ENCODE measurements around the gene AFAP1L1.

AFAP1L1 gene

DNA sequence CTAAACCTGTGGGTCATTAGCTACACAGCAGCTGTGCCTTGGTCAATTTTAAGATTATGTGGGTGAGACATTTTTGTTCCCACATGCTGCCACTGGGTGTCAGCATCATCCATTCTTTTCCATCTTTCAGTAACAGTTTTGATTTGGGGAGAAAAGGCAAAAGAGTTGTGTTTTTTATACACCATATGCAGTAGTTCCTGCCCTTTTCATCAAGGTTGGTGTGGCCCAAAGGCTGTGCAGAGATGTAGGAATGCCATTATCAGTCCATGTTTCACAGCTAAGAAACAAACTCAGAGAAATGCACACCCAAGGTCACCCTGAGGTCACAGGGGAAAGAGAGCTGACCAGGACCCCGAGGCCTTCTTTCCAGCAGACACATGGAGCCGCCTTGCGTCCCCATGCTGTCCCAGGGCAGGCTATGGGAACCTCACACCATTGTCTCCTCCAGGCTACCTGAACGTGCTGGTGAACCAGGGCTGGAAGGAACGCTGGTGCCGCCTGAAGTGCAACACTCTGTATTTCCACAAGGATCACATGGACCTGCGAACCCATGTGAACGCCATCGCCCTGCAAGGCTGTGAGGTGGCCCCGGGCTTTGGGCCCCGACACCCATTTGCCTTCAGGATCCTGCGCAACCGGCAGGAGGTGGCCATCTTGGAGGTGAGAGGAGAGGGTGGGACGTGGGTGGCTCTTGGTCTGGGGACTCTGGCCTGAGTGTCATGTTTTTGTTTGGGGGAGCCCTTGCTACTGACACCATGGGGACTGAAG lies 45.8 kb downstream of the AFAP1L1 start (continued):
- TF ChIP-seq, protein P1, sequence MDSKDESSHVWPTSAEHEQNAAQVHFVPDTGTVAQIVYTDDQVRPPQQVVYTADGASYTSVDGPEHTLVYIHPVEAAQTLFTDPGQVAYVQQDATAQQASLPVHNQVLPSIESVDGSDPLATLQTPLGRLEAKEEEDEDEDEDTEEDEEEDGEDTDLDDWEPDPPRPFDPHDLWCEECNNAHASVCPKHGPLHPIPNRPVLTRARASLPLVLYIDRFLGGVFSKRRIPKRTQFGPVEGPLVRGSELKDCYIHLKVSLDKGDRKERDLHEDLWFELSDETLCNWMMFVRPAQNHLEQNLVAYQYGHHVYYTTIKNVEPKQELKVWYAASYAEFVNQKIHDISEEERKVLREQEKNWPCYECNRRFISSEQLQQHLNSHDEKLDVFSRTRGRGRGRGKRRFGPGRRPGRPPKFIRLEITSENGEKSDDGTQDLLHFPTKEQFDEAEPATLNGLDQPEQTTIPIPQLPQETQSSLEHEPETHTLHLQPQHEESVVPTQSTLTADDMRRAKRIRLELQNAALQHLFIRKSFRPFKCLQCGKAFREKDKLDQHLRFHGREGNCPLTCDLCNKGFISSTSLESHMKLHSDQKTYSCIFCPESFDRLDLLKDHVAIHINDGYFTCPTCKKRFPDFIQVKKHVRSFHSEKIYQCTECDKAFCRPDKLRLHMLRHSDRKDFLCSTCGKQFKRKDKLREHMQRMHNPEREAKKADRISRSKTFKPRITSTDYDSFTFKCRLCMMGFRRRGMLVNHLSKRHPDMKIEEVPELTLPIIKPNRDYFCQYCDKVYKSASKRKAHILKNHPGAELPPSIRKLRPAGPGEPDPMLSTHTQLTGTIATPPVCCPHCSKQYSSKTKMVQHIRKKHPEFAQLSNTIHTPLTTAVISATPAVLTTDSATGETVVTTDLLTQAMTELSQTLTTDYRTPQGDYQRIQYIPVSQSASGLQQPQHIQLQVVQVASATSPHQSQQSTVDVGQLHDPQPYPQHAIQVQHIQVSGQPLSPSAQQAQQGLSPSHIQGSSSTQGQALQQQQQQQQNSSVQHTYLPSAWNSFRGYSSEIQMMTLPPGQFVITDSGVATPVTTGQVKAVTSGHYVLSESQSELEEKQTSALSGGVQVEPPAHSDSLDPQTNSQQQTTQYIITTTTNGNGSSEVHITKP (tag by site-specific recombination; IDR thresholded peaks at IDR 0.05), result 0 out of 2 replicates have a peak, but pooled peaks have one; percentile 24
- TF ChIP-seq ZNF654 (tag by site-specific recombination; IDR thresholded peaks at IDR 0.05; ENCODE audit: low read depth), result peak; percentile 81
- no peak for TF ChIP-seq ZBTB7A (tag by site-specific recombination; IDR thresholded peaks at IDR 0.05; ENCODE audit: low read depth)
- no peak for TF ChIP-seq IKZF3 (tag by site-specific recombination; IDR thresholded peaks at IDR 0.05)
- TF ChIP-seq ZNF10 (tag by site-specific recombination; IDR thresholded peaks at IDR 0.05), result no peak

DNA sequence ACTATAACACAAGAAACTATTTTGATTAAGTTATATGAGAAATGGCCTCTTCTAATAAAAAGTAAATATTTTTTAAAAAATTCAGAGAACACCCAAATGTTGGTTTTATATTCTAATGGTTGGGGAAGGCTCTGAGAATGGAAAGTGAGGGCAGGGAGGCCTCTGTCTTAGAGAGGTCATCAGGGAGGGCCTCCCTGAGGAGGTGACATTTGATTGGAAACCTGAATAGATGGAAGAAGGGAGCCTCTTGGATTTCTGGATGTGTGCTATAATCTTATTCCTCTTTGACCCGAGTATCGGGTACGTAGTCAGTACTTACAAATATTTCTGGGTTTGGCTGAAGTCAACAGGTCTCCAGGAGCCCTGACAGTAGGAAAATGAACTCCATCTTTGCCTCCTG lies 47.5 kb downstream of the AFAP1L1 start:
- no peak overlapping the region for H3K4me3 ChIP-seq (ENCODE audit: low read depth, low read length)
- ChIA-PET CTCF (interaction anchor here (1.1 to 6.0 kb wide), 5 partner anchors 48 to 116 kb away, joined by 4 to 61 read pairs (median 24); no protein-coding TSS in a partner anchor), POLR2A (interaction anchor here (2.4 kb wide), 1 partner anchor 26 kb away, joined by 24 read pairs; the partner anchor contains the start of gene GRPEL2)
- H3K4me1 ChIP-seq (ENCODE audit: control insufficient read depth, insufficient read depth, low read length), result peaks cover 8% of the 10 kb centered on the region; the same call in 1 of the 2 replicates
- no peak overlapping the region for H3K27ac ChIP-seq (ENCODE audit: extremely low read depth, low read depth, low read length)
- H3K36me3 ChIP-seq (ENCODE audit: control insufficient read depth in 2 of 2, insufficient read depth in 1 of 2, low read length in 2 of 2), result peaks cover 0 to 5% of the 10 kb centered on the region in 2 experiments; a peak in 1 of 3 replicates
- TF ChIP-seq ZNF670 (tag by site-specific recombination; IDR thresholded peaks at IDR 0.05; ENCODE audit: low read depth) (no peak), WT1 (tag by site-specific recombination; IDR thresholded peaks at IDR 0.05) (no peak), SCRT1 (tag by site-specific recombination; IDR thresholded peaks at IDR 0.05; ENCODE audit: borderline replicate concordance) (0 out of 2 replicates have a peak, but pooled peaks have one; percentile 19)
- H3K9me3 ChIP-seq (ENCODE audit: control insufficient read depth, insufficient read depth, low read depth, low read length), result no peaks in the 10 kb centered on the region

DNA sequence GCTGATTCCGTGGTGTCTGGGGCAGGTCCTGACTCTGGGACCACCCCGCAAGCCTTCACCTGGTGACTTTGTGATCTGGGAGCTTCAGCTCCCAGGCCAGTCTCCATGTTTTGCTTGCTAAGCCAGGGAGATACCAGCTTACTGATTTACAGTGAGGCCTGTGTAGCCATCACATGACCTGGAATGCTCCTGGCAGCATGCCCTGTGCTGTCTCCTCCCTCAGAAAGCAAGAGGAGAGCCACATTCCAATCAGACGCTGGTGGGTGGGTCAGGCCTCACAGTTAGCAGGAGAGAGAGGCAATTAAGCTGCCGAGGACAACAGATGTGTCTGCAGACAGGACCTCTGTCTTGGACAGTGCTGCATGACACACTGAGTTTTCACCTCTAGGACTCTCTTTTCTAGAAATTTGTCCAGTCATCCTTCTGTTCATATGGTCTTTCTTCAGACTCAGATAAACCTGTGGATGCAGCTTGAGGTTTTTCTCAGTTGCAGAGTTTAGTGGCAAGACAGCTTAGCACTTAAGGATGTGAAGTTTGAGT lies 49.2 kb downstream of the AFAP1L1 start:
- ChIA-PET POLR2A (interaction anchor here (0.6 to 2.4 kb wide), 12 partner anchors 12 to 240 kb away, joined by 3 to 24 read pairs (median 3); partner anchors contain the start of genes CSNK1A1, GRPEL2 and PCYOX1L), CTCF (interaction anchor here (0.6 to 6.0 kb wide), 10 partner anchors 10 to 644 kb away, joined by 3 to 61 read pairs (median 4); partner anchors contain the start of gene GRPEL2)
- Histone ChIP-seq H3K4me3 (ENCODE audit: low read depth, low read length) (no peak overlapping the region), H3K36me3 (ENCODE audit: control insufficient read depth in 2 of 2, insufficient read depth in 1 of 2, low read length in 2 of 2) (peaks cover 0 to 5% of the 10 kb centered on the region in 2 experiments; a peak in 1 of 3 replicates), H3K27ac (ENCODE audit: extremely low read depth, low read depth, low read length) (0 out of 2 replicates have a peak overlapping the region, but pooled peaks have one; percentile 18), H3K4me1 (ENCODE audit: control insufficient read depth, insufficient read depth, low read length) (peaks cover 8% of the 10 kb centered on the region; the same call in 1 of the 2 replicates), H3K9me3 (ENCODE audit: control insufficient read depth, insufficient read depth, low read depth, low read length) (no peaks in the 10 kb centered on the region)
- TF ChIP-seq ZFP3 (tag by site-specific recombination; IDR thresholded peaks at IDR 0.05; ENCODE audit: low read depth) (no peak), MEIS1 (CRISPR knock-in tag; IDR thresholded peaks at IDR 0.05; ENCODE audit: borderline replicate concordance) (no peak), TCF7L2 (IDR thresholded peaks at IDR 0.05; ENCODE audit: borderline replicate concordance, low read depth, low read length) (no peak), GLIS2 (tag by site-specific recombination; IDR thresholded peaks at IDR 0.05) (no peak), REPIN1 (tag by site-specific recombination; IDR thresholded peaks at IDR 0.05; ENCODE audit: low read depth) (no peak), ZNF174 (tag by site-specific recombination; IDR thresholded peaks at IDR 0.05) (no peak), ZNF639 (tag by site-specific recombination; IDR thresholded peaks at IDR 0.05) (no peak), ZNF791 (tag by site-specific recombination; IDR thresholded peaks at IDR 0.05) (no peak), ZNF704 (tag by site-specific recombination; IDR thresholded peaks at IDR 0.05) (no peak), ZNF132 (tag by site-specific recombination; IDR thresholded peaks at IDR 0.05; ENCODE audit: borderline replicate concordance) (no peak), ZNF114 (tag by site-specific recombination; IDR thresholded peaks at IDR 0.05) (no peak), ZNF76 (tag by site-specific recombination; IDR thresholded peaks at IDR 0.05; ENCODE audit: borderline replicate concordance, low read depth) (no peak)
- TF ChIP-seq, protein P2, sequence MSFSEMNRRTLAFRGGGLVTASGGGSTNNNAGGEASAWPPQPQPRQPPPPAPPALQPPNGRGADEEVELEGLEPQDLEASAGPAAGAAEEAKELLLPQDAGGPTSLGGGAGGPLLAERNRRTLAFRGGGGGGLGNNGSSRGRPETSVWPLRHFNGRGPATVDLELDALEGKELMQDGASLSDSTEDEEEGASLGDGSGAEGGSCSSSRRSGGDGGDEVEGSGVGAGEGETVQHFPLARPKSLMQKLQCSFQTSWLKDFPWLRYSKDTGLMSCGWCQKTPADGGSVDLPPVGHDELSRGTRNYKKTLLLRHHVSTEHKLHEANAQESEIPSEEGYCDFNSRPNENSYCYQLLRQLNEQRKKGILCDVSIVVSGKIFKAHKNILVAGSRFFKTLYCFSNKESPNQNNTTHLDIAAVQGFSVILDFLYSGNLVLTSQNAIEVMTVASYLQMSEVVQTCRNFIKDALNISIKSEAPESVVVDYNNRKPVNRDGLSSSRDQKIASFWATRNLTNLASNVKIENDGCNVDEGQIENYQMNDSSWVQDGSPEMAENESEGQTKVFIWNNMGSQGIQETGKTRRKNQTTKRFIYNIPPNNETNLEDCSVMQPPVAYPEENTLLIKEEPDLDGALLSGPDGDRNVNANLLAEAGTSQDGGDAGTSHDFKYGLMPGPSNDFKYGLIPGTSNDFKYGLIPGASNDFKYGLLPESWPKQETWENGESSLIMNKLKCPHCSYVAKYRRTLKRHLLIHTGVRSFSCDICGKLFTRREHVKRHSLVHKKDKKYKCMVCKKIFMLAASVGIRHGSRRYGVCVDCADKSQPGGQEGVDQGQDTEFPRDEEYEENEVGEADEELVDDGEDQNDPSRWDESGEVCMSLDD (tag by site-specific recombination; IDR thresholded peaks at IDR 0.05), result no peak

Measured in HEK293 (cell line).